ENCODE measurements around the gene COL11A2. TPM values are rescaled to one million over a fixed set of nuclear protein-coding genes. Genes with fewer than 3 reads are reported as not detected.

The COL11A2 gene
- polyA plus RNA-seq, 1 of the 3 experiments (the other 2 are of a cell fraction) = 0.99 TPM

GRCh38 chr6:33181141-33181540 is 11.1 kb downstream of the COL11A2 start (continued):
- TF ChIP-seq TEAD4 (IDR thresholded peaks at IDR 0.05; ENCODE audit: borderline replicate concordance, insufficient read depth) (no peak), USF2 (IDR thresholded peaks at IDR 0.05; ENCODE audit: borderline replicate concordance, low read depth, low read length) (no peak)

GRCh38 chr6:33178755-33179475 is 13.4 kb downstream of the COL11A2 start:
- H3K9me2 ChIP-seq = no peaks in the 10 kb centered on the region
- no peaks in the 10 kb centered on the region for H3K79me2 ChIP-seq (ENCODE audit: insufficient read depth)
- no peaks in the 10 kb centered on the region for H3K36me3 ChIP-seq (replicated peaks in 1 of 2; ENCODE audit: control insufficient read depth in 1 of 2, insufficient read depth in 2 of 2, low read length in 1 of 2)
- no peaks in the 10 kb centered on the region for H3K9me3 ChIP-seq
- H3K4me2 ChIP-seq = no peak overlapping the region
- H3F3A ChIP-seq (replicated peaks; ENCODE audit: insufficient read depth) = no peaks in the 10 kb centered on the region
- H3K27ac ChIP-seq (ENCODE audit: low read depth in 2 of 2, low read length in 1 of 2) = no peak overlapping the region
- no peak overlapping the region for H2AFZ ChIP-seq (ENCODE audit: low read depth)
- ChIA-PET POLR2A (no interaction called here), CTCF (interaction anchor here (0.8 to 1.5 kb wide), 4 partner anchors 13 to 19 kb away, joined by 3 to 7 read pairs (median 4); partner anchors contain the start of gene COL11A2)
- no peak overlapping the region for H3K9ac ChIP-seq
- H3K27me3 ChIP-seq (ENCODE audit: insufficient read depth) = no peaks in the 10 kb centered on the region
- H4K20me1 ChIP-seq (ENCODE audit: insufficient read depth) = no peaks in the 10 kb centered on the region
- WGBS (ENCODE audit: low lambda C conversion rate) = 34% methylated on average over 6 of the region's 10 CpGs
- no peak overlapping the region for H3K4me3 ChIP-seq (ENCODE audit: low read depth in 2 of 2, low read length in 1 of 2)
- peaks cover 0 to 3% of the 10 kb centered on the region in 2 experiments; a peak in 1 of 4 replicates for H3K4me1 ChIP-seq (ENCODE audit: control insufficient read depth in 1 of 2, insufficient read depth in 2 of 2, low read depth in 1 of 2, low read length in 1 of 2)
- no peak for DNase-seq
- TF ChIP-seq NRF1 (IDR thresholded peaks at IDR 0.05; ENCODE audit: low read depth, low read length) (no peak), JUND (IDR thresholded peaks at IDR 0.05) (no peak), GABPA (IDR thresholded peaks at IDR 0.05; ENCODE audit: low read depth) (no peak), USF2 (IDR thresholded peaks at IDR 0.05; ENCODE audit: borderline replicate concordance, low read depth, low read length) (no peak), ELF1 (IDR thresholded peaks at IDR 0.05) (no peak), CHD2 (IDR thresholded peaks at IDR 0.05; ENCODE audit: low read length, partially characterized antibody) (no peak), POLR2AphosphoS5 (IDR thresholded peaks at IDR 0.05; ENCODE audit: low read depth, low read length) (no peak), ZBTB33 (IDR thresholded peaks at IDR 0.05; ENCODE audit: borderline replicate concordance, low read depth) (no peak), PBX3 (IDR thresholded peaks at IDR 0.05) (no peak), RAD21 (IDR thresholded peaks at IDR 0.05; ENCODE audit: low read length) (no peak), FOXJ3 (CRISPR knock-in tag; IDR thresholded peaks at IDR 0.05) (no peak), USF1 (IDR thresholded peaks at IDR 0.05; ENCODE audit: borderline replicate concordance, low read depth) (no peak), SMC3 (IDR thresholded peaks at IDR 0.05; ENCODE audit: low read depth, low read length) (no peak), FOXM1 (IDR thresholded peaks at IDR 0.05; ENCODE audit: low read depth) (no peak), REST (IDR thresholded peaks at IDR 0.05; ENCODE audit: low read depth, low read length) (no peak), TCF12 (IDR thresholded peaks at IDR 0.05) (no peak), NFIC (IDR thresholded peaks at IDR 0.05; ENCODE audit: borderline replicate concordance) (no peak), MXI1 (IDR thresholded peaks at IDR 0.05; ENCODE audit: low read depth, low read length) (no peak), SIN3A (IDR thresholded peaks at IDR 0.05; ENCODE audit: borderline replicate concordance, low read depth, low read length) (no peak), FOSL2 (IDR thresholded peaks at IDR 0.05; ENCODE audit: borderline replicate concordance, low read depth) (no peak)

Measured in SK-N-SH (cell line).